Vagina (tissue), 2 donors: Measurements from ENCODE around the gene SMOC1. TPM values are rescaled to one million over a fixed set of nuclear protein-coding genes. Genes with fewer than 3 reads are reported as not detected.

Experiments
- DNase-seq, 2 donors: peaks; one replicate each; pipeline ENCODE4 v3.0.0-alpha.2; 2017; ENCODE audit errors: extremely low spot score in 2 of 2
- H3K27ac ChIP-seq: fragments of 200-600 bp; sonication (generic); one replicate; pipeline ENCODE4 v1.5.1; 2019
- H3K27me3 ChIP-seq: fragments of 200-600 bp; sonication (generic); one replicate; pipeline ENCODE4 v1.5.1; 2019
- H3K36me3 ChIP-seq, 2 donors: fragments of 200-600 bp; sonication (generic); one replicate each; pipeline ENCODE4 v1.5.1; 2017 to 2019
- H3K4me1 ChIP-seq: fragments of 200-600 bp; sonication (generic); one replicate; pipeline ENCODE4 v1.5.1; 2019
- H3K4me3 ChIP-seq, 2 donors: fragments of 200-600 bp; sonication (generic); 1 replicate in 1 of 2; 2 replicates in 1 of 2; pipeline ENCODE4 v1.5.1; 2016 to 2019
- H3K9me3 ChIP-seq: fragments of 200-600 bp; sonication (generic); one replicate; pipeline ENCODE4 v1.5.1; 2019
- POLR2A ChIP-seq, 2 donors: fragments of 450-650 bp; IDR thresholded peaks; one replicate each; pipeline ENCODE4 v1.6.1; 2017; ENCODE audit warnings: antibody characterized with exemption in 2 of 2, mild to moderate bottlenecking in 2 of 2, moderate library complexity in 2 of 2
- POLR2AphosphoS5 ChIP-seq, 2 donors: sonication (generic); formaldehyde crosslinking; IDR thresholded peaks; one replicate each; pipeline ENCODE4 v1.9.0; 2017; ENCODE audit warnings: antibody characterized with exemption in 2 of 2, mild to moderate bottlenecking in 2 of 2, low read depth in 1 of 2; ENCODE audit not compliant: insufficient read depth in 1 of 2
- intact Hi-C: fragments of 100-400 bp; cut with DNase I; formaldehyde crosslinking; loops from one replicate; pipeline ENCODE4 v1.15.1; 2023
- total RNA-seq: library from RNA; depleted of rRNA; stranded (reverse); fragments of >200 nt; gene quantifications from one replicate; pipeline ENCODE4 v1.2.3, GENCODE V29; 2016
- TF ChIP-seq, protein P1 (sequence below), 3 experiments: fragments of 450-650 bp in 2 of 3; fragments of 200-600 bp in 1 of 3; sonication (generic) in 1 of 3; IDR thresholded peaks; one replicate each; pipeline ENCODE4 v1.5.1; 2017 to 2019; ENCODE audit warnings: antibody characterized with exemption in 3 of 3, mild to moderate bottlenecking in 2 of 3, moderate library complexity in 2 of 3

SMOC1 gene
- total RNA-seq, 1 donor from 2014 or later = 9.8 TPM

DNA sequence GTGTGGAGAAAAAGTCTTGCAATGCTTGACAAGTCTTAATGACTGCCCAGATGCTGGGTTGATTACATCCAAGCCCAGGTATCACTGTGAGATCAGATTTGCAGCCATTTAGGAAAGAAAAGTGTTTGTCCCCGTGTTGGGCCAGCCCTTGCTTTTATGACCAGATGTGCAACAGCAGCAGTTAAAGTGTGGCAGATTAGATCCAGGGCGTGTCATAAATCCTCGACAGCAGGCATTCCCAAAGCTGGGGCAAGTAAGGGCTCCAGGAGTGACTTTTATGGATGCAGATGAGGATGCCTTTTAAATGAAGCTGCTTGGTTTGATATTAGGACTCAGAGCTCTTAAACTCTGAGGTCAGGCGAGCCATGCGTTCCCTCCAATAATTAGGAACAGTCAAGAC, 1.7 kb downstream of the SMOC1 start:
- no peak overlapping the region for H3K27ac ChIP-seq
- intact Hi-C loops = no loop called here
- H3K9me3 ChIP-seq = no peaks in the 10 kb centered on the region
- no peak overlapping the region for H3K4me3 ChIP-seq
- DNase-seq = no peak
- no peaks in the 10 kb centered on the region for H3K27me3 ChIP-seq
- TF ChIP-seq, protein P1, sequence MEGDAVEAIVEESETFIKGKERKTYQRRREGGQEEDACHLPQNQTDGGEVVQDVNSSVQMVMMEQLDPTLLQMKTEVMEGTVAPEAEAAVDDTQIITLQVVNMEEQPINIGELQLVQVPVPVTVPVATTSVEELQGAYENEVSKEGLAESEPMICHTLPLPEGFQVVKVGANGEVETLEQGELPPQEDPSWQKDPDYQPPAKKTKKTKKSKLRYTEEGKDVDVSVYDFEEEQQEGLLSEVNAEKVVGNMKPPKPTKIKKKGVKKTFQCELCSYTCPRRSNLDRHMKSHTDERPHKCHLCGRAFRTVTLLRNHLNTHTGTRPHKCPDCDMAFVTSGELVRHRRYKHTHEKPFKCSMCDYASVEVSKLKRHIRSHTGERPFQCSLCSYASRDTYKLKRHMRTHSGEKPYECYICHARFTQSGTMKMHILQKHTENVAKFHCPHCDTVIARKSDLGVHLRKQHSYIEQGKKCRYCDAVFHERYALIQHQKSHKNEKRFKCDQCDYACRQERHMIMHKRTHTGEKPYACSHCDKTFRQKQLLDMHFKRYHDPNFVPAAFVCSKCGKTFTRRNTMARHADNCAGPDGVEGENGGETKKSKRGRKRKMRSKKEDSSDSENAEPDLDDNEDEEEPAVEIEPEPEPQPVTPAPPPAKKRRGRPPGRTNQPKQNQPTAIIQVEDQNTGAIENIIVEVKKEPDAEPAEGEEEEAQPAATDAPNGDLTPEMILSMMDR (IDR thresholded peaks at IDR 0.05) = no peak
- TF ChIP-seq POLR2AphosphoS5 (IDR thresholded peaks at IDR 0.05; ENCODE audit: insufficient read depth in 1 of 2, low read depth in 1 of 2) (no peak), POLR2A (IDR thresholded peaks at IDR 0.05) (no peak)
- peaks cover 5% of the 10 kb centered on the region for H3K4me1 ChIP-seq
- H3K36me3 ChIP-seq = no peaks in the 10 kb centered on the region

- H3K27ac ChIP-seq = no peak overlapping the region
- H3K9me3 ChIP-seq = no peaks in the 10 kb centered on the region
- H3K36me3 ChIP-seq = no peaks in the 10 kb centered on the region
- peaks cover 5% of the 10 kb centered on the region for H3K4me1 ChIP-seq
- no peak overlapping the region for H3K4me3 ChIP-seq
- peak in 1 of 2 donors; percentile 22 for DNase-seq
- no peak for TF ChIP-seq POLR2A (IDR thresholded peaks at IDR 0.05)
- H3K27me3 ChIP-seq = no peaks in the 10 kb centered on the region
- intact Hi-C loops = no loop called here
Measured at GRCh38 chr14:69882116-69882864, 3.1 kb downstream of the SMOC1 start.

DNA sequence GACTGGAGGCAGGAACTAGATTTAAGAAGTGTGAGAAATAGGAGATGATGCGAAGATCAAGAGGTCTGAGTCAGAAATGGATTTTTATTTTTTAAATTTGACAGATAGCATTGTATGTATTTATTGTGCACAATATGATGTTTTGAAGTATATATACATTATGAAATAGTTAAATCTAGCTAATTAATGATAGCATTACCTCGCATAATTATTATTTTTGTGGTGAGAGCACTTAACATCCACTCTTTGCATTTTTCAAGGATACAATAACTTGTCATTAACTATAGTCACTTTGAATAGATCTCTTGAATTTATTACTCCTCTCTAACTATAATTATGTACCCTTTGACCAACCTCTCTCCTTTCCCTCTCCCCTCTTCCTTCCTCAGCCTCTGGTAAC, 3.7 kb downstream of the SMOC1 start:
- TF ChIP-seq, protein P1 (IDR thresholded peaks at IDR 0.05) = no peak
- TF ChIP-seq POLR2A (IDR thresholded peaks at IDR 0.05) (no peak), POLR2AphosphoS5 (IDR thresholded peaks at IDR 0.05; ENCODE audit: insufficient read depth in 1 of 2, low read depth in 1 of 2) (no peak)
- no peaks in the 10 kb centered on the region for H3K9me3 ChIP-seq
- H3K36me3 ChIP-seq = no peaks in the 10 kb centered on the region
- no peaks in the 10 kb centered on the region for H3K27me3 ChIP-seq
- H3K4me1 ChIP-seq = peaks cover 5% of the 10 kb centered on the region
- intact Hi-C loops = no loop called here
- no peak overlapping the region for H3K27ac ChIP-seq
- no peak for DNase-seq
- H3K4me3 ChIP-seq = no peak overlapping the region

DNA sequence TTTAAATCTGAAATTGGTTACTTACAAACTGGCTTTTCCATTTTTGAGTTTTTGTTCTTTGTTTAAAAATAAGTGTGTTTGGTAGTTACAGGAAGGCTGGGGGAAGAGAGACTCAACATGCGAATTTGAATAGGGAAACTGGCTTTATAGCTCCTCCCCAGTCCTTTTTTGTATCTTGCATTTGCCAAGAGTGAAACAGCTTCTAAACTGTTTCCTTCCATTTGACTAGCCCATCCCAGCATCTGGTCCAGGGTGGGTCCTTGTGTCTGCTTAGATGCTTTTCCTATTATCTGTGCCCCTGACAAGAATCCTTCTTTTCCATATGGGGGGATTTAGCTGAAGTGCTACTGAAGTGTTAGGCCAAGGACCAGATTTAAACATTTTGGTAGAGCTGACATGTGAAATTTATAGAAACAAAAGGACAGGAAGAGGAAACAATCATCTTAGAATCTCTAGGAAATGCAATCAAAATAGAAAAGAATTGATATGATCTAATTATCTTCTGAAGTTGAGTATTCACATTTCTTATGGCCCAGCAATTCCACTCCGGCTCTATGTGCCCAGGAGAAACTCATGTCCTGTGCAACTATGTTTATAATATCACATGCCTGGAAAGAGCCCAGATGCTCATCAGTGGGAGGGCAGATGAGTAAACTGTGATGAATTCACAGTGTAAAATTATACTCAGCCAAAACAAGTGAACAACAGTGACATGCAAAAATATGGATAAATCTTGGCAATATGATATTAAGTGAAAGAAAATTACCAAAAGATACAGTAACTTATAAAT, 7.4 kb downstream of the SMOC1 start:
- peak in 1 of 2 donors; percentile 19 for DNase-seq
- intact Hi-C loops = no loop called here
- TF ChIP-seq POLR2AphosphoS5 (IDR thresholded peaks at IDR 0.05; ENCODE audit: insufficient read depth in 1 of 2, low read depth in 1 of 2) (no peak), POLR2A (IDR thresholded peaks at IDR 0.05) (no peak)
- TF ChIP-seq, protein P1 (IDR thresholded peaks at IDR 0.05) = no peak
- H3K27me3 ChIP-seq = no peaks in the 10 kb centered on the region
- no peak overlapping the region for H3K4me3 ChIP-seq
- no peak overlapping the region for H3K27ac ChIP-seq
- H3K36me3 ChIP-seq = no peaks in the 10 kb centered on the region
- no peaks in the 10 kb centered on the region for H3K4me1 ChIP-seq
- no peaks in the 10 kb centered on the region for H3K9me3 ChIP-seq

DNA sequence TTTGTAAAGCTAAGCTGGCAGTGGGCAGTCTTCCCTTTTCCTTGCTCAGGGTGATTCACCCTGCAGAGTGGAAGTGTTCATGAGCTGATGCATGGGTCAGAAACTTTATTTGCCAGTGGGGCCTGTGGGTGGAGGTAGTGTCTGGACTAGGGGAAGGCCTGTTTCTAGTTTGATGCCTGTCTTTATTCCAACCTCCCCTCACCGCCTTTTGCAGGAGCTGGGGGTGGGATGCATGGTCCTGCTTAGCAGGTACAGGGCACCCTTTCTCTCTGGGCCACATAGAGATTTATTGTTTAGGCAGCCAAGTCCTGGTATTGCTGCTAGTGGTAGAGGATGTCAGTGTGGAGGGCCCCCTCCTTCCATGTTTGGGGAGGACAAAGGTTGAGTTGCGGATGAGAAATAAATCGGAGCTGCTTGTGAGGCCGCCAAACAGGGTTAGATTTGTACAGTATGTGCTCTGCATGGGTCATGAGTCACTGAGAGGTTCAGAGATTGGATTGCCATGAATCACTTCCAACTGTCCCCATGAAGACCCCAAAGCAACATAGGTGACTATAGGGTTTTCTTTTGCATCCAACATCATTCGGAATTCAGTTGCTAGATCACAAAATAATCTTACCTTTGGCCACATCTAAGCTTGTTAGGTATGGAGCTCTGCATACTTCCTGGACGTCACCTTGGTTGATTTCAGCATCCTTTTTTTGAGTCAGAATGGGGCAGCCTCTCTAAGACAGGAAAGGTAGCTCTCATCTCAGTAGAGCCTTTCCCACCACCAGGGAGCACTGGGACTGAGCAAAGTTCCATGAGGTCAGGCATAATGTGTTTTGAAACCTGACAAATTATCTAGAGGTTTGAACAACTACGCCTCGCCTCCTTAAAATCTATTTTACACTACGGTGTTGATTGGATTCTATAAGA, 8.8 kb downstream of the SMOC1 start:
- DNase-seq = peak; percentile 58 to 61
- no peaks in the 10 kb centered on the region for H3K4me1 ChIP-seq
- intact Hi-C loops = no loop called here
- no peaks in the 10 kb centered on the region for H3K9me3 ChIP-seq
- H3K4me3 ChIP-seq = no peak overlapping the region
- no peak overlapping the region for H3K27ac ChIP-seq
- H3K27me3 ChIP-seq = no peaks in the 10 kb centered on the region
- no peaks in the 10 kb centered on the region for H3K36me3 ChIP-seq
- TF ChIP-seq POLR2AphosphoS5 (IDR thresholded peaks at IDR 0.05; ENCODE audit: insufficient read depth in 1 of 2, low read depth in 1 of 2) = no peak
- TF ChIP-seq POLR2A (IDR thresholded peaks at IDR 0.05) = no peak
- TF ChIP-seq, protein P1 (IDR thresholded peaks at IDR 0.05) = no peak
